HG03045 (cell line): ENCODE data around the gene ZNF837.
"Not testable (repeated sequence)": the region's sequence is repeated elsewhere in the genome, so short reads cannot be mapped to it uniquely, and the experiment has no call there.

ENCODE experiments used
- ATAC-seq: cut with Tn5 transposase; IDR thresholded peaks from one replicate; pipeline ENCODE4 v1.9.1; 2021; ENCODE audit warnings: mild to moderate bottlenecking, moderate library complexity; ENCODE audit not compliant: unreplicated experiment

ZNF837 gene

GRCh38 chr19:58351990-58352755 lies 28.7 kb downstream of the ZNF837 start:
- ATAC-seq, result no peak

- ATAC-seq, result no peak
These were observed 29.3 kb downstream of the ZNF837 start for GRCh38 chr19:58351558-58351878.

- no peak for ATAC-seq
These were observed 29.8 kb downstream of the ZNF837 start for GRCh38 chr19:58350871-58351557.

- no peak for ATAC-seq
These were observed 30.6 kb downstream of the ZNF837 start for GRCh38 chr19:58350001-58350861.

- no peak for ATAC-seq
These were observed 31.2 kb downstream of the ZNF837 start for GRCh38 chr19:58349590-58349989.

- not testable (repeated sequence) for ATAC-seq
These were observed 32.8 kb downstream of the ZNF837 start for GRCh38 chr19:58348080-58348479.

GRCh38 chr19:58346961-58347929 lies 33.6 kb downstream of the ZNF837 start:
- ATAC-seq, result peak; percentile 80

GRCh38 chr19:58345558-58345957 lies 35.3 kb downstream of the ZNF837 start:
- ATAC-seq, result no peak

GRCh38 chr19:58338825-58339558 lies 41.8 kb downstream of the ZNF837 start:
- no peak for ATAC-seq

GRCh38 chr19:58338336-58338735 lies 42.5 kb downstream of the ZNF837 start:
- ATAC-seq, result no peak

GRCh38 chr19:58336820-58337219 lies 44.0 kb downstream of the ZNF837 start:
- ATAC-seq, result no peak

GRCh38 chr19:58336216-58336615 lies 44.6 kb downstream of the ZNF837 start:
- ATAC-seq, result no peak

- ATAC-seq, result no peak
These were observed 45.2 kb downstream of the ZNF837 start for GRCh38 chr19:58335630-58336029.

GRCh38 chr19:58334691-58335249 lies 46.1 kb downstream of the ZNF837 start:
- no peak for ATAC-seq

- no peak for ATAC-seq
These were observed 48.1 kb downstream of the ZNF837 start for GRCh38 chr19:58332697-58333096.

- no peak for ATAC-seq
These were observed 50.4 kb downstream of the ZNF837 start for GRCh38 chr19:58330458-58330857.

GRCh38 chr19:58328999-58329398 lies 51.8 kb downstream of the ZNF837 start:
- no peak for ATAC-seq

GRCh38 chr19:58326914-58327726 lies 53.7 kb downstream of the ZNF837 start, which contains the start of gene ZSCAN22:
Gene ZSCAN22 (plus strand): TSS chr19:58326994. CDS start chr19:58334803, 7,809 bp downstream.
- ATAC-seq, result peak; percentile 89
